Heart left ventricle (tissue), 16 donors: ENCODE results near the gene KRTAP10-10. TPM values are rescaled to one million over a fixed set of nuclear protein-coding genes. Genes with fewer than 3 reads are reported as not detected.
"Not testable (repeated sequence)": the region's sequence is repeated elsewhere in the genome, so short reads cannot be mapped to it uniquely, and the experiment has no call there.

Experiments used
- ATAC-seq, 4 donors: fragments of 200-7000 bp; cut with Tn5 transposase; one replicate each; pipeline ENCODE4 v1.9.1; 2020 to 2022; ENCODE audit warnings: moderate library complexity in 4 of 4, mild to moderate bottlenecking in 3 of 4, moderate number of reproducible peaks in 1 of 4
- DNase-seq, 5 donors: peaks; one replicate each; pipeline ENCODE4 v3.0.0-alpha.2; 2020
- H3K27ac ChIP-seq, 12 donors: fragments of 200-600 bp; sonication (generic) in 4 of 12; one replicate each; pipeline versions ENCODE4 v1.5.0 to v1.8.0; 2016 to 2022; ENCODE audit warnings: mild to moderate bottlenecking in 2 of 12
- H3K27me3 ChIP-seq, 9 donors: fragments of 200-600 bp; sonication (generic) in 2 of 9; one replicate each; pipeline versions ENCODE4 v1.5.1 to v1.8.0; 2016 to 2022; ENCODE audit warnings: mild to moderate bottlenecking in 3 of 9
- H3K36me3 ChIP-seq, 9 donors: fragments of 200-600 bp; sonication (generic) in 2 of 9; one replicate each; pipeline versions ENCODE4 v1.5.0 to v1.8.0; 2018 to 2022; ENCODE audit warnings: mild to moderate bottlenecking in 2 of 9
- H3K4me1 ChIP-seq, 12 donors: fragments of 200-600 bp; sonication (generic) in 4 of 12; one replicate each; pipeline versions ENCODE4 v1.5.0 to v1.8.0; 2016 to 2022; ENCODE audit warnings: mild to moderate bottlenecking in 3 of 12
- H3K4me3 ChIP-seq, 12 donors: fragments of 200-600 bp; sonication (generic) in 4 of 12; one replicate each; pipeline versions ENCODE4 v1.5.0 to v1.8.0; 2017 to 2022; ENCODE audit warnings: mild to moderate bottlenecking in 9 of 12, moderate library complexity in 4 of 12
- H3K9me3 ChIP-seq, 12 donors: fragments of 200-600 bp; sonication (generic) in 4 of 12; one replicate each; pipeline versions ENCODE4 v1.5.0 to v1.8.0; 2016 to 2022; ENCODE audit warnings: mild to moderate bottlenecking in 1 of 12
- POLR2A ChIP-seq, 2 donors: fragments of 450-650 bp; IDR thresholded peaks; one replicate each; pipeline ENCODE4 v1.6.1; 2017; ENCODE audit warnings: antibody characterized with exemption in 2 of 2, mild to moderate bottlenecking in 2 of 2, moderate library complexity in 2 of 2
- WGBS, 4 donors: extraction: QIAGEN DNeasy Blood & Tissue Kit in 2 of 4; methylation state at CpG; one replicate each; pipeline versions ENCODE4 v1.1.5 to v1.1.7; 2013 to 2018; 5-methylcytosine and 5-hydroxymethylcytosine counted together
- intact Hi-C, 10 donors: fragments of 100-400 bp; cut with DNase I; formaldehyde crosslinking; loops; one replicate each; pipeline versions ENCODE4 v1.11.1 to v1.14.2; 2022
- polyA plus RNA-seq, 2 donors: library from polyadenylated mRNA; stranded (reverse); fragments of 200-250 nt; gene quantifications; one replicate each; pipeline ENCODE4 v1.2.3, GENCODE V29; 2013
- total RNA-seq, 9 donors: library from RNA; depleted of rRNA in 2 of 9; stranded (reverse); fragments of >200 nt in 2 of 9; fragmentation: NEBNext Ultra II Directional in 3 of 9; extraction: Animal tissue kit (Norgen Biotek cat#: 25700) in 3 of 9; gene quantifications; one replicate each; pipeline versions ENCODE4 v1.1.0 to v1.2.4, GENCODE V29; 2016 to 2023
- TF ChIP-seq, protein P1 (sequence below), 12 donors: fragments of 200-600 bp; sonication (generic) in 4 of 12; IDR thresholded peaks; one replicate each; pipeline versions ENCODE4 v1.5.0 to v1.8.0; 2018 to 2022; ENCODE audit warnings: antibody characterized with exemption in 12 of 12, mild to moderate bottlenecking in 5 of 12
- donor health status: ischemic (EF 13 %, LVEDD 7.1; RV severe dilation, severe dysfunction).
- donor health status: healthy with polysubstance abuse.
- donor health status: DM: no; HTN: yes; CAD: no.
- donor health status: DM: no; HTN: no; CAD: no.
- donor health status: ischemic (EF 25% LVEDD 6.9; RV normal size, moderate dysfunction).
- donor health status: ischemic (EF 25% LVEDD 5.7; RV mildly dilated, moderate dysfunction).
- donor health status: healthy.
- donor health status: DM: yes; HTN: yes; CAD: no.
- donor health status: ischemic (EF 35%, LVEDD 5.7; RV mildly dilated, moderate dysfunction).
- donor health status: nonischemic (EF 11% LVEDD 7.7; RV severe dilation, severe dysfunction).
- donor health status: DM: yes; HTN: yes; CAD: no.
- donor health status: PGD.
- donor health status: ischemic (EF 29% LVEDD 5.4; RV normal size, mild dysfunction).
- donor health status: nonischemic (EF 23%, LVEDD 6.1; RV moderate dilation, normal function).

The KRTAP10-10 gene
- total and polyA plus RNA-seq, 11 donors: not detected

DNA sequence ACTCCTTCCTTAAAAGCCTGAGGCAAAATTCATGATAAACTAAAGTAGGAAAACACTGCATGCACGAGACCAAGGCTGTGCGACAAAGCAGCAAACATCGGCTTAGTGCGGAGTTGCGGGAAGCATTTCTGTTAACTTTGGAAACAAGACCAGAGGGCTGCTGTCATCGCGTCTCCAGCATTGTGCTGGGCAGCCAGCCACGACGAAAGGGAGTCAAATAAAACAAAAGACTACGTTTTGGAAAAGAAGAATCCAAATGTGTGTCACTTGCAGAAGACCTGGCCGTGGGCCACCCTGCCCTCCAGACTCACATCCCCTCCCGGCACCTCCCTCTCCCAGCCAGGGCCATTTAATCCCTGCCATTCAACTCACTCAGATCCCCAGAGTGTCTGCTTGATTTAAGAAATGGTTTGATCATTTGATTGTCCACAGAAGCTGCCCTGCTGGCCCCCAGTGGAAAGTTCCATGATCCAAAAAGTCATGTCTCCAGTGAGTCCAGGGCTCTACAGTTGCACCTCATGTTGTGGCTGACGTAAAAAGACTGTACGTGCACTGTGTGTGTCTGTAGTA, 6.7 kb downstream of the KRTAP10-10 start:
- ATAC-seq (no peak), DNase-seq (no peak)
- Histone ChIP-seq H3K4me1 (no peaks in the 10 kb centered on the region), H3K36me3 (no peaks in the 10 kb centered on the region), H3K27ac (no peak overlapping the region), H3K27me3 (peaks cover 0 to 22% (median 0%) of the 10 kb centered on the region in 9 donors), H3K4me3 (no peak overlapping the region), H3K9me3 (peaks cover 0 to 37% (median 13%) of the 10 kb centered on the region in 12 donors)
- intact Hi-C loops: no loop called here
- TF ChIP-seq POLR2A (IDR thresholded peaks at IDR 0.05): no peak
- TF ChIP-seq, protein P1, sequence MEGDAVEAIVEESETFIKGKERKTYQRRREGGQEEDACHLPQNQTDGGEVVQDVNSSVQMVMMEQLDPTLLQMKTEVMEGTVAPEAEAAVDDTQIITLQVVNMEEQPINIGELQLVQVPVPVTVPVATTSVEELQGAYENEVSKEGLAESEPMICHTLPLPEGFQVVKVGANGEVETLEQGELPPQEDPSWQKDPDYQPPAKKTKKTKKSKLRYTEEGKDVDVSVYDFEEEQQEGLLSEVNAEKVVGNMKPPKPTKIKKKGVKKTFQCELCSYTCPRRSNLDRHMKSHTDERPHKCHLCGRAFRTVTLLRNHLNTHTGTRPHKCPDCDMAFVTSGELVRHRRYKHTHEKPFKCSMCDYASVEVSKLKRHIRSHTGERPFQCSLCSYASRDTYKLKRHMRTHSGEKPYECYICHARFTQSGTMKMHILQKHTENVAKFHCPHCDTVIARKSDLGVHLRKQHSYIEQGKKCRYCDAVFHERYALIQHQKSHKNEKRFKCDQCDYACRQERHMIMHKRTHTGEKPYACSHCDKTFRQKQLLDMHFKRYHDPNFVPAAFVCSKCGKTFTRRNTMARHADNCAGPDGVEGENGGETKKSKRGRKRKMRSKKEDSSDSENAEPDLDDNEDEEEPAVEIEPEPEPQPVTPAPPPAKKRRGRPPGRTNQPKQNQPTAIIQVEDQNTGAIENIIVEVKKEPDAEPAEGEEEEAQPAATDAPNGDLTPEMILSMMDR (IDR thresholded peaks at IDR 0.05): no peak
- WGBS, 4 donors: 66 to 81% (median 70%) methylated on average over 14 of the region's 14 CpGs

DNA sequence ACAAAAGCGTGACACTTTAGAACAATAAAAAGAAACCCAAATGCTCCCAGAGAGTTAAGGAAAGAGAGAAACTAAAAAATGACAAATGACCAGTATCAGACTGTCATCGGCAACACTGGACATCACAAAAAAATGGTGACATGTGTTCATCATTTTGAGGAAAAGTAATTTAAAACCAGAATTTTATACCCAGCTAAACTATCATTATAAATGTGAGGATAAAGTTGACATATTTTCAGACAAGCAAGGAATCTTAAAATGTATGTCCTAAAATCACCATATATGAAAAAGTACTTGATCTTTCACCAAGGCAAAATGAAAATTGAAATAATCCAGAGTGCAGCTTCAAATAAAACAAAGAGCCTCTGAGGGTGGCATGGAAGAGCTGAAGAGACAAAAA, 7.7 kb downstream of the KRTAP10-10 start:
- Histone ChIP-seq H3K4me1 (no peaks in the 10 kb centered on the region), H3K27ac (no peak overlapping the region), H3K4me3 (no peak overlapping the region), H3K27me3 (peaks cover 0 to 13% (median 0%) of the 10 kb centered on the region in 9 donors), H3K9me3 (peaks cover 0 to 37% (median 13%) of the 10 kb centered on the region in 12 donors), H3K36me3 (no peaks in the 10 kb centered on the region)
- no peak for TF ChIP-seq POLR2A (IDR thresholded peaks at IDR 0.05)
- TF ChIP-seq, protein P1 (IDR thresholded peaks at IDR 0.05): no peak
- DNase-seq (no peak), ATAC-seq (no peak)
- WGBS, 4 donors: 45 to 94% (median 46%) methylated on average over 2 of the region's 2 CpGs
- intact Hi-C loops: no loop called here

DNA sequence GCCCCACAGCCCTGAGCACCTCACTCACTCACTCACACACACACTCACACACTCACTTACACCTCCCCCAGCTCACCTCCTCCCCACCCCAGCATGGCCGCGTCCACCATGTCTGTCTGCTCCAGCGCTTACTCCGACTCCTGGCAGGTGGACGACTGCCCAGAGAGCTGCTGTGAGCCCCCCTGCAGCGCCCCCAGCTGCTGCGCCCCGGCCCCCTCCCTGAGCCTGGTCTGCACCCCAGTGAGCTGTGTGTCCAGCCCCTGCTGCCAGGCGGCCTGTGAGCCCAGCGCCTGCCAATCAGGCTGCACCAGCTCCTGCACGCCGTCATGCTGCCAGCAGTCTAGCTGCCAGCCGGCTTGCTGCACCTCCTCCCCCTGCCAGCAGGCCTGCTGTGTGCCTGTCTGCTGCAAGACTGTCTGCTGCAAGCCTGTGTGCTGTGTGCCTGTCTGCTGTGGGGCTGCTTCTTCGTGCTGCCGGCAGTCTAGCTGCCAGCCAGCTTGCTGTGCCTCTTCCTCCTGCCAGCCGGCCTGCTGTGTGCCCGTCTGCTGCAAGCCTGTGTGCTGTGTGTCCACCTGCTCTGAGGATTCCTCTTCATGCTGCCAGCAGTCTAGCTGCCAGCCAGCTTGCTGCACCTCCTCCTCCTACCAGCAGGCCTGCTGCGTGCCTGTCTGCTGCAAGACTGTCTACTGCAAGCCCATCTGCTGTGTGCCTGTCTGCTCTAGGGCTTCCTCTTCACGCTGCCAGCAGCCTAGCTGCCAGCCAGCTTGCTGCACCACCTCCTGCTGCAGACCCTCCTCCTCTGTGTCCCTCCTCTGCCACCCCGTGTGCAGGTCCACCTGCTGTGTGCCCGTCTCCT, 9.4 kb downstream of the KRTAP10-10 start, which contains the start of gene KRTAP10-11:
Gene KRTAP10-11 (plus strand): TSS at position 49 of the 856 bp plus-strand sequence. CDS start 45 bp downstream, at position 94.
- H3K4me1 ChIP-seq, ATAC-seq, H3K27ac ChIP-seq, H3K27me3 ChIP-seq, intact Hi-C loops, DNase-seq, H3K4me3 ChIP-seq, H3K36me3 ChIP-seq: not testable (repeated sequence)
- 69 to 83% (median 74%) methylated on average over 13 to 21 of the region's 21 CpGs for WGBS, 4 donors
- peaks cover 0 to 28% (median 11%) of the 10 kb centered on the region in 12 donors for H3K9me3 ChIP-seq

DNA sequence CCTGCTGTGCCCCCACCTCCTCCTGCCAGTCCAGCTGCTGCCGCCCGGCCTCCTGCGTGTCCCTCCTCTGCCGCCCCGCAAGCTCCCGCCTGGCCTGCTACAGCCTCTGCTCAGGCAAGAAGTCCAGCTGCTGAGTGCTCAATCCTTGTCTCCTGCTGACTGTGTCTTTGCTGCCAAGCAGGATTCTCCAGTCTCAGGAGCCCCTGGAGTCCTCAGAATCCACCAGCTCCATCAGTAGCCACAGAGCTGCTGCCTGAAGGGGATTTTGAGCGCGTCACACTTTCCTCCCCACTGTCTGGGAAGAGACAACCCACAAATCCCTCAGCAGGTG, 10.0 kb downstream of the KRTAP10-10 start:
- H3K27me3 ChIP-seq: peaks cover 0 to 9% (median 0%) of the 10 kb centered on the region in 9 donors
- DNase-seq (no peak), ATAC-seq (no peak)
- no peak overlapping the region for H3K27ac ChIP-seq
- H3K4me3 ChIP-seq: no peak overlapping the region
- no peaks in the 10 kb centered on the region for H3K36me3 ChIP-seq
- peaks cover 0 to 26% (median 11%) of the 10 kb centered on the region in 12 donors for H3K9me3 ChIP-seq
- 54 to 72% (median 61%) methylated on average over 8 of the region's 8 CpGs for WGBS, 4 donors
- H3K4me1 ChIP-seq: no peaks in the 10 kb centered on the region
- no peak for TF ChIP-seq POLR2A (IDR thresholded peaks at IDR 0.05)
- TF ChIP-seq, protein P1 (IDR thresholded peaks at IDR 0.05): no peak
- intact Hi-C loops: no loop called here
